Body of pancreas (tissue), 4 donors: Measurements from ENCODE around the gene GRID2IP. TPM values are rescaled to one million over a fixed set of nuclear protein-coding genes. Genes with fewer than 3 reads are reported as not detected.
A peak's percentile ranks its signal among the peaks of the same experiment; 100 is the strongest.

ENCODE experiments used
- ATAC-seq: fragments of 150-250 bp; one replicate; pipeline ENCODE4 v1.9.1; 2016
- DNase-seq, 4 donors: peaks; one replicate each; pipeline ENCODE4 v3.0.0-alpha.2; 2019
- H3K27ac ChIP-seq, 4 donors: fragments of 200-600 bp; sonication (generic); 1 replicate in 3 of 4; 2 replicates in 1 of 4; pipeline versions ENCODE4 v1.5.1 to v1.6.1; 2016 to 2019; ENCODE audit warnings: mild to moderate bottlenecking in 1 of 4, mixed read lengths in 1 of 4, moderate library complexity in 1 of 4
- H3K27me3 ChIP-seq, 2 donors: fragments of 200-600 bp; sonication (generic); one replicate each; pipeline ENCODE4 v1.6.0; 2016; ENCODE audit warnings: mild to moderate bottlenecking in 1 of 2
- H3K36me3 ChIP-seq, 2 donors: fragments of 200-600 bp; sonication (generic); replicated peaks in 1 of 2; 2 replicates each; pipeline ENCODE4 v1.5.1; 2016; ENCODE audit warnings: low read depth in 2 of 2; ENCODE audit not compliant: insufficient read depth in 1 of 2
- H3K4me1 ChIP-seq: fragments of 200-600 bp; sonication (generic); one replicate; pipeline ENCODE4 v1.6.0; 2016
- H3K4me3 ChIP-seq, 2 donors: fragments of 200-600 bp; sonication (generic); 1 replicate in 1 of 2; 2 replicates in 1 of 2; pipeline ENCODE4 v1.5.1; 2016 to 2019
- H3K9me3 ChIP-seq, 3 donors: fragments of 200-600 bp; sonication (generic); 1 replicate in 2 of 3; 2 replicates in 1 of 3; pipeline ENCODE4 v1.5.1; 2016
- CTCF ChIP-seq, 7 experiments: fragments of 450-650 bp in 4 of 7; fragments of 200-600 bp in 3 of 7; sonication (generic) in 3 of 7; IDR thresholded peaks; one replicate each; pipeline ENCODE4 v1.5.1; 2016 to 2019; ENCODE audit warnings: antibody characterized with exemption in 7 of 7
- POLR2A ChIP-seq, 3 donors: fragments of 450-650 bp; IDR thresholded peaks; one replicate each; pipeline ENCODE4 v1.6.1; 2016; ENCODE audit warnings: antibody characterized with exemption in 3 of 3, mild to moderate bottlenecking in 2 of 3
- WGBS, 2 donors: methylation state at CpG; one replicate each; pipeline ENCODE4 v1.1.5; 2017; 5-methylcytosine and 5-hydroxymethylcytosine counted together
- intact Hi-C: fragments of 100-400 bp; cut with DNase I; formaldehyde crosslinking; loops from one replicate; pipeline ENCODE4 v1.15.1; 2023
- total RNA-seq, 2 donors: library from RNA; depleted of rRNA; stranded (reverse); fragments of >200 nt; gene quantifications; one replicate each; pipeline ENCODE4 v1.1.0, GENCODE V29; 2016

Gene GRID2IP
- total RNA-seq: 1 to 10 TPM; 1.0 to 1.6 TPM

- no peaks in the 10 kb centered on the region for H3K4me1 ChIP-seq
- DNase-seq (no peak), ATAC-seq (no peak)
- intact Hi-C loops: no loop called here
- no peak within 1 kb of the TSS for H3K27ac ChIP-seq
- no peaks in the 10 kb centered on the region for H3K36me3 ChIP-seq
- 75 to 82% methylated on average over 4 to 31 of the region's 46 CpGs for WGBS, 2 donors
- H3K9me3 ChIP-seq: no peaks in the 10 kb centered on the region
- H3K27me3 ChIP-seq: no peaks in the 10 kb centered on the region
- TF ChIP-seq CTCF (IDR thresholded peaks at IDR 0.05) (no peak), POLR2A (IDR thresholded peaks at IDR 0.05) (no peak)
- H3K4me3 ChIP-seq: no peak within 1 kb of the TSS
Measured at GRCh38 chr7:6551016-6551511, at the start of gene GRID2IP. GRID2IP (minus strand) TSS chr7:6551461; CDS start chr7:6551436, 25 bp downstream.

- intact Hi-C loops: no loop called here
- Histone ChIP-seq H3K27ac (no peak overlapping the region), H3K9me3 (no peaks in the 10 kb centered on the region), H3K27me3 (no peaks in the 10 kb centered on the region), H3K4me3 (no peak overlapping the region), H3K4me1 (no peaks in the 10 kb centered on the region), H3K36me3 (peaks cover 0 to 28% of the 10 kb centered on the region in 2 donors)
- no peak for DNase-seq
- no peak for ATAC-seq
- TF ChIP-seq POLR2A (IDR thresholded peaks at IDR 0.05) (no peak), CTCF (IDR thresholded peaks at IDR 0.05) (no peak)
- 91% methylated on average over 10 to 15 of the region's 15 CpGs for WGBS, 2 donors
Measured at GRCh38 chr7:6600093-6600492, 48.8 kb upstream of the GRID2IP start.

GRCh38 chr7:6590645-6591110 lies 39.4 kb upstream of the GRID2IP start:
- H3K9me3 ChIP-seq: no peaks in the 10 kb centered on the region
- 6% methylated on average over 9 to 10 of the region's 10 CpGs for WGBS, 2 donors
- DNase-seq (no peak), ATAC-seq (no peak)
- TF ChIP-seq CTCF (IDR thresholded peaks at IDR 0.05) (no peak), POLR2A (IDR thresholded peaks at IDR 0.05) (no peak)
- peak overlapping the region; percentile 26 to 93 for H3K4me3 ChIP-seq
- H3K36me3 ChIP-seq: peaks cover 5 to 15% of the 10 kb centered on the region in 2 donors
- H3K27me3 ChIP-seq: no peaks in the 10 kb centered on the region
- intact Hi-C loops: no loop called here
- peak overlapping the region; percentile 73 to 88 (median 82) for H3K27ac ChIP-seq
- peaks cover 19% of the 10 kb centered on the region for H3K4me1 ChIP-seq

- H3K27ac ChIP-seq: peak within 1 kb of the TSS; percentile 73 to 88 (median 82)
- DNase-seq: peak; percentile 75 to 85 (median 82)
- H3K9me3 ChIP-seq: no peaks in the 10 kb centered on the region
- intact Hi-C loops: no loop called here
- TF ChIP-seq POLR2A (IDR thresholded peaks at IDR 0.05) (peak in 2 of 3 donors; percentile 31 to 64), CTCF (IDR thresholded peaks at IDR 0.05) (peak; percentile 12 to 99 (median 94))
- peaks cover 5 to 11% of the 10 kb centered on the region in 2 donors for H3K36me3 ChIP-seq
- peak; percentile 97 for ATAC-seq
- H3K27me3 ChIP-seq: no peaks in the 10 kb centered on the region
- H3K4me3 ChIP-seq: peak within 1 kb of the TSS; percentile 26 to 93
- WGBS, 2 donors: 0% methylated on average over 4 to 75 of the region's 107 CpGs
- H3K4me1 ChIP-seq: peaks cover 19% of the 10 kb centered on the region
Measured at GRCh38 chr7:6589829-6590644, 38.8 kb upstream of the GRID2IP start, which contains the start of gene INTS15. INTS15 (plus strand) TSS chr7:6590021; CDS start chr7:6590284, 263 bp downstream.
